Liver (tissue), 3 donors: ENCODE results near the gene PWWP2B.

ENCODE experiments used
- CTCF ChIP-seq: fragments of 150-350 bp; IDR thresholded peaks from 2 replicates; pipeline ENCODE4 v1.5.1; 2017; ENCODE audit warnings: improper control_type of control experiment, low read depth, low read length; ENCODE audit not compliant: missing input control
- GABPA ChIP-seq, 2 donors: IDR thresholded peaks in 1 of 2; conservative IDR thresholded peaks in 1 of 2; 2 replicates each; pipeline ENCODE4 v1.6.1; 2016; ENCODE audit warnings: antibody characterized with exemption in 2 of 2, mild to moderate bottlenecking in 1 of 2, moderate library complexity in 1 of 2
- REST ChIP-seq: IDR thresholded peaks from 2 replicates; pipeline ENCODE4 v1.6.1; 2016; ENCODE audit warnings: antibody characterized with exemption, mild to moderate bottlenecking
- YY1 ChIP-seq: IDR thresholded peaks from 2 replicates; pipeline ENCODE4 v1.6.1; 2016; ENCODE audit warnings: antibody characterized with exemption, mild to moderate bottlenecking
- donor health status: healthy.
- donor health status: healthy.

DNA sequence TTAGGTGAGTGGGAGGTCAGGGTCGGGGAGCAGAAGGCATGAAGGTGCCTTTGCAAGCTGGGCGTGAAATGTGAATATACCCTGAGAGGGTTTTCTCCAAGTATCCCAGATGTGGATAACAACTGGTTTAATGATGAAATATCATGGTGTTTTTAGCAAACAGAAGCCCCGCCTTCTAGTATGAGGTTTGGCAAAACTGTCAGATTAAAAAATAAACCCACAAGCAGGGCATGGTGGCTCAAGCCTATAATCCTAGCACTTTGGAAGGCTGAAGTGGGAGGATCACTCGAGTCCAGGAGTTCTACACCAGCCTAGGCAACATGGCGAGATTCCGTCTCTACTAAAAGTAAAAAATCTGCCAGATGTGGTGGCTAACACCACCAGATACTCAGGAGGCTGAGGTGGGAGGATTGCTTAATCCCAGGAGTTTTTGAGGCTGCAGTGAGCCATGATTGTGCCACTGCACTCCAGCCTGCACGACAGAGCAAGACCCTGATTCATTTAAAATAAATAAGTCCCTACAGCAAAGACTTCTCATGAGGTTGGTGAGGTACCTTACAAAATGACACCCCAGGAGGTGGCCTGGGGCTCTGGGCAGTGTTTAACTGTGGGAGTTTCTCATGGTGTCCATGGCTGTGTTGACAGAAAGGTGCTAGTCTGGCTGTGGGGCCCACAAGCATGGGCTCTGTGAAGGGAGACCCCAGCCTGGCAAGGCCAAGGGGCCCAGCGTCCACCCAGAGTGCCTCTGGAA lies 6.7 kb upstream of the PWWP2B start:
- no peak for TF ChIP-seq CTCF
- TF ChIP-seq YY1 = no peak
- no peak for TF ChIP-seq GABPA (IDR thresholded peaks at IDR 0.05 in 1 of 2, conservative IDR thresholded peaks at IDR 0.05 in 1 of 2)
- no peak for TF ChIP-seq REST
